CD14-positive monocyte (primary cell): ENCODE measurements around the gene FADS2. TPM values are rescaled to one million over a fixed set of nuclear protein-coding genes. Genes with fewer than 3 reads are reported as not detected.

Source experiments
- DNase-seq, 3 donors: peaks; one replicate each; pipeline ENCODE4 v3.0.0-alpha.2; 2011 to 2022
- H2AFZ ChIP-seq: 2 replicates; pipeline ENCODE4 v1.6.0; 2012; ENCODE audit warnings: mild to moderate bottlenecking, low read depth, low read length, inconsistent platforms; ENCODE audit not compliant: insufficient read depth, poor library complexity, severe bottlenecking
- H3K27ac ChIP-seq, 2 donors: 1 replicate in 1 of 2; 2 replicates in 1 of 2; pipeline ENCODE4 v1.5.1; 2012 to 2013; ENCODE audit warnings: low read length in 2 of 2, control low read depth in 1 of 2, inconsistent platforms in 1 of 2, low read depth in 1 of 2, mild to moderate bottlenecking in 1 of 2
- H3K27me3 ChIP-seq, 2 donors: one replicate each; pipeline versions ENCODE4 v1.6.0 to v1.6.1; 2011 to 2013; ENCODE audit warnings: low read length in 2 of 2; ENCODE audit not compliant: control insufficient read depth in 2 of 2, insufficient read depth in 2 of 2
- H3K36me3 ChIP-seq, 2 donors: replicated peaks in 1 of 2; 1 replicate in 1 of 2; 2 replicates in 1 of 2; pipeline versions ENCODE4 v1.5.1 to v1.6.1; 2012 to 2013; ENCODE audit warnings: low read length in 2 of 2, control low read depth in 1 of 2, inconsistent platforms in 1 of 2, mild to moderate bottlenecking in 1 of 2; ENCODE audit not compliant: insufficient read depth in 2 of 2, control insufficient read depth in 1 of 2
- H3K4me1 ChIP-seq, 2 donors: 1 replicate in 1 of 2; 2 replicates in 1 of 2; pipeline versions ENCODE4 v1.5.1 to v1.6.1; 2012 to 2013; ENCODE audit warnings: low read length in 2 of 2, control low read depth in 1 of 2, inconsistent platforms in 1 of 2, mild to moderate bottlenecking in 1 of 2, moderate library complexity in 1 of 2; ENCODE audit not compliant: insufficient read depth in 2 of 2, control insufficient read depth in 1 of 2
- H3K4me2 ChIP-seq: replicated peaks from 2 replicates; pipeline ENCODE3; 2012; ENCODE audit warnings: low read length, moderate library complexity, mild to moderate bottlenecking; ENCODE audit not compliant: poor library complexity, severe bottlenecking; ENCODE audit errors: extremely low read depth
- H3K4me3 ChIP-seq, 3 experiments: fragments of 200-600 bp in 1 of 3; sonication (generic) in 1 of 3; replicated peaks in 1 of 3; 1 replicate in 2 of 3; 2 replicates in 1 of 3; pipeline ENCODE4 v1.5.1; 2011 to 2013; ENCODE audit warnings: low read length in 3 of 3, mild to moderate bottlenecking in 3 of 3, control low read depth in 2 of 3, low read depth in 2 of 3, inconsistent platforms in 1 of 3, moderate library complexity in 1 of 3
- H3K79me2 ChIP-seq: 2 replicates; pipeline ENCODE4 v1.6.0; 2012; ENCODE audit warnings: mild to moderate bottlenecking, control low read depth, inconsistent platforms, low read length, moderate library complexity; ENCODE audit not compliant: insufficient read depth
- H3K9ac ChIP-seq: 2 replicates; pipeline ENCODE4 v1.6.0; 2017; ENCODE audit warnings: low read length, mild to moderate bottlenecking; ENCODE audit not compliant: insufficient read depth, poor library complexity, severe bottlenecking
- H3K9me3 ChIP-seq, 2 donors: replicated peaks in 1 of 2; 1 replicate in 1 of 2; 2 replicates in 1 of 2; pipeline versions ENCODE4 v1.5.1 to v1.6.1; 2012 to 2013; ENCODE audit warnings: low read length in 2 of 2, control low read depth in 1 of 2; ENCODE audit not compliant: control insufficient read depth in 1 of 2, insufficient read depth in 1 of 2
- H4K20me1 ChIP-seq: 2 replicates; pipeline ENCODE4 v1.6.0; 2012; ENCODE audit warnings: mild to moderate bottlenecking, low read length, control low read depth, moderate library complexity; ENCODE audit not compliant: insufficient read depth
- H3K27ac Mint-ChIP-seq, 7 donors: one replicate each; pipeline ENCODE4 v1.8.0; 2020; ENCODE audit warnings: mild to moderate bottlenecking in 7 of 7, mixed read lengths in 7 of 7, moderate library complexity in 6 of 7, inconsistent platforms in 2 of 7
- H3K27me3 Mint-ChIP-seq, 3 donors: one replicate each; pipeline ENCODE4 v1.8.0; 2021 to 2022; ENCODE audit warnings: low read depth in 3 of 3, mild to moderate bottlenecking in 3 of 3, mixed read lengths in 3 of 3, moderate library complexity in 3 of 3, inconsistent platforms in 1 of 3
- H3K36me3 Mint-ChIP-seq, 2 donors: one replicate each; pipeline ENCODE4 v1.8.0; 2020; ENCODE audit warnings: mixed read lengths in 2 of 2, inconsistent platforms in 1 of 2, mild to moderate bottlenecking in 1 of 2
- H3K4me1 Mint-ChIP-seq: one replicate; pipeline ENCODE4 v1.8.0; 2020; ENCODE audit warnings: mild to moderate bottlenecking, mixed read lengths
- H3K4me3 Mint-ChIP-seq, 2 donors: one replicate each; pipeline ENCODE4 v1.8.0; 2020; ENCODE audit warnings: mild to moderate bottlenecking in 2 of 2, mixed read lengths in 2 of 2, moderate library complexity in 1 of 2
- H3K9me3 Mint-ChIP-seq, 7 donors: one replicate each; pipeline ENCODE4 v1.8.0; 2020 to 2022; ENCODE audit warnings: mixed read lengths in 7 of 7, mild to moderate bottlenecking in 6 of 7, moderate library complexity in 6 of 7, inconsistent platforms in 2 of 7
- CTCF ChIP-seq: fragments of 200-600 bp; IDR thresholded peaks from one replicate; pipeline ENCODE4 v1.8.0; 2022; ENCODE audit warnings: antibody characterized with exemption, mild to moderate bottlenecking
- WGBS: methylation state at CpG from one replicate; pipeline ENCODE4 v1.1.5; 2013; ENCODE audit warnings: missing lambda C conversion rate; ENCODE audit not compliant: insufficient coverage; 5-methylcytosine and 5-hydroxymethylcytosine counted together
- intact Hi-C, 2 donors: fragments of 100-400 bp; cut with micrococcal nuclease; formaldehyde crosslinking; loops; one replicate each; pipeline versions ENCODE4 v1.15.0 to v1.15.1; 2023
- polyA plus RNA-seq, 3 donors: library from polyadenylated mRNA; depleted of rRNA in 1 of 3; unstranded in 2 of 3; stranded (reverse) in 1 of 3; fragments of 300-500 nt in 2 of 3; fragments of >200 nt in 1 of 3; fragmentation: Illumina TruSeq in 2 of 3; gene quantifications; 1 replicate in 2 of 3; 2 replicates in 1 of 3; pipeline ENCODE4 v1.2.3, GENCODE V29; 2012 to 2021

FADS2 gene
- polyA plus RNA-seq, 3 donors, result 5.1 to 19.9 (median 6.4) TPM

- peak; percentile 92 for TF ChIP-seq CTCF
- Mint-ChIP-seq H3K4me3 (no peak overlapping the region), H3K36me3 (no peaks in the 10 kb centered on the region), H3K9me3 (peaks cover 0 to 2% (median 0%) of the 10 kb centered on the region in 7 donors), H3K27ac (peak overlapping the region in 1 of 7 donors; percentile 18), H3K27me3 (peaks cover 4 to 7% (median 4%) of the 10 kb centered on the region in 3 donors), H3K4me1 (peaks cover 21% of the 10 kb centered on the region)
- Histone ChIP-seq H3K27ac (no peak overlapping the region), H2AFZ (no peak overlapping the region), H3K4me2 (no peak overlapping the region), H3K4me1 (peaks cover 0 to 19% of the 10 kb centered on the region in 2 donors), H3K27me3 (peaks cover 0 to 1% of the 10 kb centered on the region in 2 donors), H3K9ac (no peak overlapping the region), H3K36me3 (no peaks in the 10 kb centered on the region), H3K4me3 (no peak overlapping the region), H3K79me2 (no peaks in the 10 kb centered on the region), H3K9me3 (no peaks in the 10 kb centered on the region), H4K20me1 (no peaks in the 10 kb centered on the region)
- WGBS, result 71% methylated on average over 16 of the region's 17 CpGs
- DNase-seq, result peak; percentile 60 to 72 (median 72)
- intact Hi-C loops, result loop anchor here (2.0 kb wide), 1 partner anchor 211 kb away; no protein-coding TSS in a partner anchor
Measured at GRCh38 chr11:61897387-61898246, 69.5 kb downstream of the FADS2 start.

- H3K79me2 ChIP-seq, result no peaks in the 10 kb centered on the region
- no peak overlapping the region for H2AFZ ChIP-seq
- peaks cover 0 to 19% of the 10 kb centered on the region in 2 donors for H3K4me1 ChIP-seq
- no peak overlapping the region for H3K27ac ChIP-seq
- no peak for DNase-seq
- no peaks in the 10 kb centered on the region for H3K9me3 ChIP-seq
- peaks cover 21% of the 10 kb centered on the region for H3K4me1 Mint-ChIP-seq
- no peaks in the 10 kb centered on the region for H3K27me3 ChIP-seq
- peaks cover 0 to 2% (median 0%) of the 10 kb centered on the region in 7 donors for H3K9me3 Mint-ChIP-seq
- H3K36me3 ChIP-seq, result no peaks in the 10 kb centered on the region
- H3K9ac ChIP-seq, result no peak overlapping the region
- H3K36me3 Mint-ChIP-seq, result no peaks in the 10 kb centered on the region
- H3K4me3 Mint-ChIP-seq, result no peak overlapping the region
- H3K4me2 ChIP-seq, result no peak overlapping the region
- intact Hi-C loops, result loop anchor here in 1 of 2 donors (2.0 kb wide), 1 partner anchor 211 kb away; no protein-coding TSS in a partner anchor
- H3K4me3 ChIP-seq, result no peak overlapping the region
- H3K27ac Mint-ChIP-seq, result peak overlapping the region in 3 of 7 donors; percentile 38 to 59 (median 44)
- peaks cover 2 to 6% (median 4%) of the 10 kb centered on the region in 3 donors for H3K27me3 Mint-ChIP-seq
- 95% methylated on average over 7 of the region's 9 CpGs for WGBS
- TF ChIP-seq CTCF, result no peak
- H4K20me1 ChIP-seq, result no peaks in the 10 kb centered on the region
Measured at GRCh38 chr11:61898247-61898582, 70.1 kb downstream of the FADS2 start.
